Omental fat pad (tissue), 4 donors: ENCODE data around the gene THBS2. TPM values are rescaled to one million over a fixed set of nuclear protein-coding genes. Genes with fewer than 3 reads are reported as not detected.

Experiments used
- ATAC-seq: fragments of 150-250 bp; one replicate; pipeline ENCODE4 v1.9.1; 2016; ENCODE audit warnings: mild to moderate bottlenecking, moderate library complexity; ENCODE audit not compliant: low FRiP score
- DNase-seq: peaks from one replicate; pipeline ENCODE4 v3.0.0-alpha.2; 2019; ENCODE audit warnings: low spot score
- total RNA-seq, 4 donors: library from RNA; depleted of rRNA; stranded (reverse); fragments of >200 nt; gene quantifications; one replicate each; pipeline ENCODE4 v1.1.0, GENCODE V29; 2016
- TF ChIP-seq, protein P1 (sequence below), 3 donors: fragments of 450-650 bp; IDR thresholded peaks; one replicate each; pipeline ENCODE4 v1.5.1; 2016 to 2017; ENCODE audit warnings: antibody characterized with exemption in 3 of 3, mild to moderate bottlenecking in 3 of 3, moderate library complexity in 2 of 3

THBS2 gene
- total RNA-seq, 4 donors from 2014 or later, result 53.5 to 115 (median 93.8) TPM

GRCh38 chr6:169223006-169223405 is 30.6 kb downstream of the THBS2 start:
- TF ChIP-seq, protein P1, sequence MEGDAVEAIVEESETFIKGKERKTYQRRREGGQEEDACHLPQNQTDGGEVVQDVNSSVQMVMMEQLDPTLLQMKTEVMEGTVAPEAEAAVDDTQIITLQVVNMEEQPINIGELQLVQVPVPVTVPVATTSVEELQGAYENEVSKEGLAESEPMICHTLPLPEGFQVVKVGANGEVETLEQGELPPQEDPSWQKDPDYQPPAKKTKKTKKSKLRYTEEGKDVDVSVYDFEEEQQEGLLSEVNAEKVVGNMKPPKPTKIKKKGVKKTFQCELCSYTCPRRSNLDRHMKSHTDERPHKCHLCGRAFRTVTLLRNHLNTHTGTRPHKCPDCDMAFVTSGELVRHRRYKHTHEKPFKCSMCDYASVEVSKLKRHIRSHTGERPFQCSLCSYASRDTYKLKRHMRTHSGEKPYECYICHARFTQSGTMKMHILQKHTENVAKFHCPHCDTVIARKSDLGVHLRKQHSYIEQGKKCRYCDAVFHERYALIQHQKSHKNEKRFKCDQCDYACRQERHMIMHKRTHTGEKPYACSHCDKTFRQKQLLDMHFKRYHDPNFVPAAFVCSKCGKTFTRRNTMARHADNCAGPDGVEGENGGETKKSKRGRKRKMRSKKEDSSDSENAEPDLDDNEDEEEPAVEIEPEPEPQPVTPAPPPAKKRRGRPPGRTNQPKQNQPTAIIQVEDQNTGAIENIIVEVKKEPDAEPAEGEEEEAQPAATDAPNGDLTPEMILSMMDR (IDR thresholded peaks at IDR 0.05), result no peak
- DNase-seq, result peak; percentile 9

GRCh38 chr6:169222126-169222525 is 31.5 kb downstream of the THBS2 start:
- DNase-seq, result peak; percentile 16
- TF ChIP-seq, protein P1 (IDR thresholded peaks at IDR 0.05), result no peak
- no peak for ATAC-seq

More at GRCh38 chr6:169223006-169223405, 30.6 kb downstream of the THBS2 start:
- ATAC-seq, result no peak

- DNase-seq, result no peak
- TF ChIP-seq, protein P1 (IDR thresholded peaks at IDR 0.05), result no peak
- no peak for ATAC-seq
Observed at GRCh38 chr6:169221264-169221663, 32.4 kb downstream of the THBS2 start.

GRCh38 chr6:169220068-169220964 is 33.3 kb downstream of the THBS2 start:
- TF ChIP-seq, protein P1 (IDR thresholded peaks at IDR 0.05), result no peak
- no peak for ATAC-seq
- no peak for DNase-seq

DNA sequence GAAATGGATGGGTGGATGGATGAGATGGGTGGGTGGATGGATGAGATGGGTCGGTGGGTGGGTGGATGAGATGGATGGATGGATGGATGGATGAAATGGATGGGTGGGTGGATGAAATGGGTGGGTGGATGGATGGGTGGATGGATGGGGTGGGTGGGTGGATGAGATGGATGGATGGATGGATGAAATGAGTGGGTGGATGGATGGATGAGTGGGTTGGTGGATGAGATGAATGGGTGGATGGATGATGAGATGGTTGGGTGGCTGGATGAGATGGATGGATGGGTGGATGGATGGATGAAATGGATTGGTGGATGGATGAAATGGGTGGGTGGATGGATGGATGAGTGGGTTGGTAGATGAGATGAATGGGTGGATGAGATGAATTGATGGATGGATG is 35.7 kb downstream of the THBS2 start:
- ATAC-seq, result no peak

DNA sequence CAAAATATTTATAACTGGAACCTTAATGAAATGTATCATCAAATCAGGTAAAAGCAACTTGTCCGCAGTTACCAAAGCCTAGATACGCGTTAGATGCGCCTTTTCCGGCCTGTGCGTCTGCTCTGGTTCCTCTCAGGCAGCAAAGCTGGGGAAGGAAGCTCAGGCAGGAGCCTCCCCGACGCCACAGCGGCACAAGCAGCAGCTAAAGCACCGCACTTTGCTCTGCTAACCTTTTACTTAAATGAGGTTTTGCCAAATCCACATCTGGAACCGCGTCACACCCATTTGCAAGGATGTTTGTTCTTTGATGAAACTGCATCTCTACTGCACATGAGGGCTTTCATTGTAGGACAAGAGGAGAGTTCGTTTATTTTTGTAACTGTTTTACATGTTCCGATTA is 36.8 kb downstream of the THBS2 start:
- no peak for DNase-seq
- ATAC-seq, result no peak

More for the DNA sequence above, 35.7 kb downstream of the THBS2 start:
- no peak for DNase-seq
- TF ChIP-seq, protein P1 (IDR thresholded peaks at IDR 0.05), result no peak

More for the DNA sequence above, 36.8 kb downstream of the THBS2 start:
- TF ChIP-seq, protein P1 (IDR thresholded peaks at IDR 0.05), result no peak
